Measurements from ENCODE around the gene ALDH16A1.

ALDH16A1 gene

GRCh38 chr19:49489601-49490167, 36.7 kb downstream of the ALDH16A1 start:
- no peak for DNase-seq

DNA sequence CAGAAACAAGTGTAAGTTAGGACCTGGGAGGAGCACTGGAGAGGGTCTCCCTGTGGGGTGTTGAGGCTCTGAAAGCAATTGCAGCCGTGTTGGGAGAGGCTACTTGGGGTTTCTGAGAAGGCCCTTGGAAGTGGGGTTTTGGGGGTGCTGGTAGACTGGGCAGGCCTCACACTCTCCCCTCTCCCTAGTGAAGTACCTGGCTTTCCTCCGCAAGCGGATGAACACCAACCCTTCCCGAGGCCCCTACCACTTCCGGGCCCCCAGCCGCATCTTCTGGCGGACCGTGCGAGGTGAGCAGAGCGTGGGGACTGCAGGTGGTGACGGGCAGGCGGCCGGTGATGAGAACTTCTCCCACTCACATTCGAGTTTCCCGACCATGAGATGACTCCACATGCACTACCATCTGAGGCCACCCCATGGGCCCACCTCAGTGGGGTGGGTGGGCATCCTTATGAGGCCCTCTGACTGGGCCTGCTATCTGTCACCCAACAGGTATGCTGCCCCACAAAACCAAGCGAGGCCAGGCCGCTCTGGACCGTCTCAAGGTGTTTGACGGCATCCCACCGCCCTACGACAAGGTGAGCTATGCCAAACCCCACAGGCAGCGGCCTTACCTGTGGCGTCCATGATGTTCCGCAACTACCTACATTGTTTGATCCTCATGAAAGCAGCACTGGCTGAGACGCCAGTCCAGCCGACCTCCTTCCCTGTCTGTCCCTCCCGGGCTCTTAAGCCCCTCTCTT, 37.4 kb downstream of the ALDH16A1 start:
- no peak for DNase-seq

DNA sequence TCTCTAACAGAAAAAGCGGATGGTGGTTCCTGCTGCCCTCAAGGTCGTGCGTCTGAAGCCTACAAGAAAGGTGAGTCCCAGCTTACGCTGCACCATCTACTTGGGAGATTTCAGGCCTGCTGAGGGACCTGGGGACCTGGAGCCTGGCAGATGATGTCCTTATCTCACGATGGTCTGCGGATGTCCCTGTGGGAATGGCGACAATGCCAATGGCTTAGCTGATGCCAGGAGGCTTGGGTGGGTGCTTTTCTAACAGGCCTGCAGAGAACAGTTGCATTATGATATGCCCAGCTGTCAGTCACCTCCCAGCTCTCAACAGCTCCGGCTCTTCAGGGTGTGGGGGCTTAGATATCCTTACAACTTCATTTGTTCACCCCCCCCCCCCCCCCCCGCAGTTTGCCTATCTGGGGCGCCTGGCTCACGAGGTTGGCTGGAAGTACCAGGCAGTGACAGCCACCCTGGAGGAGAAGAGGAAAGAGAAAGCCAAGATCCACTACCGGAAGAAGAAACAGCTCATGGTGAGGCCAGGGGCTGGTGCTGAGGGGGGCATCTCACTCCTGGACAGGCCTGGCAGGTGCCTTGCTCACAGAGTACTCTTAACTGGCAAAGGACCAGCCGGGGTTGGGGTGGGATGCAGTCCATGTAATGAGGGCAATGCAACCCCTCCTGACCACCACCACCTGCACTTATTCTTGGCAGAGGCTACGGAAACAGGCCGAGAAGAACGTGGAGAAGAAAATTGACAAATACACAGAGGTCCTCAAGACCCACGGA, 38.2 kb downstream of the ALDH16A1 start:
- DNase-seq = no peak

DNA sequence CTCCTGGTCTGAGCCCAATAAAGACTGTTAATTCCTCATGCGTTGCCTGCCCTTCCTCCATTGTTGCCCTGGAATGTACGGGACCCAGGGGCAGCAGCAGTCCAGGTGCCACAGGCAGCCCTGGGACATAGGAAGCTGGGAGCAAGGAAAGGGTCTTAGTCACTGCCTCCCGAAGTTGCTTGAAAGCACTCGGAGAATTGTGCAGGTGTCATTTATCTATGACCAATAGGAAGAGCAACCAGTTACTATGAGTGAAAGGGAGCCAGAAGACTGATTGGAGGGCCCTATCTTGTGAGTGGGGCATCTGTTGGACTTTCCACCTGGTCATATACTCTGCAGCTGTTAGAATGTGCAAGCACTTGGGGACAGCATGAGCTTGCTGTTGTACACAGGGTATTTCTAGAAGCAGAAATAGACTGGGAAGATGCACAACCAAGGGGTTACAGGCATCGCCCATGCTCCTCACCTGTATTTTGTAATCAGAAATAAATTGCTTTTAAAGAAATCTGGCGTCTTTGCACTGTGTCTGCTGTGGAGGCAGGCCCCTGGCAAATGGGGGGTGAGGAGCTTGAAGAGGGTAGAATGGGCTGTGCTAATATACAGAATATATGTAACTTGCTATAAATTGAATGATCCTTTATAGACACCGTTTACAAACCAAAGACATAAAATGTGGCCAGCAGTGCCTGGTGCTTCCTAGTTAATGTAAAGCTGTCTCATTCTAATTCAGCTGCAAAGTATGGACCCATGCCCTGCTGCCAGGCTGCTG, 39.0 kb downstream of the ALDH16A1 start:
- no peak for DNase-seq

DNA sequence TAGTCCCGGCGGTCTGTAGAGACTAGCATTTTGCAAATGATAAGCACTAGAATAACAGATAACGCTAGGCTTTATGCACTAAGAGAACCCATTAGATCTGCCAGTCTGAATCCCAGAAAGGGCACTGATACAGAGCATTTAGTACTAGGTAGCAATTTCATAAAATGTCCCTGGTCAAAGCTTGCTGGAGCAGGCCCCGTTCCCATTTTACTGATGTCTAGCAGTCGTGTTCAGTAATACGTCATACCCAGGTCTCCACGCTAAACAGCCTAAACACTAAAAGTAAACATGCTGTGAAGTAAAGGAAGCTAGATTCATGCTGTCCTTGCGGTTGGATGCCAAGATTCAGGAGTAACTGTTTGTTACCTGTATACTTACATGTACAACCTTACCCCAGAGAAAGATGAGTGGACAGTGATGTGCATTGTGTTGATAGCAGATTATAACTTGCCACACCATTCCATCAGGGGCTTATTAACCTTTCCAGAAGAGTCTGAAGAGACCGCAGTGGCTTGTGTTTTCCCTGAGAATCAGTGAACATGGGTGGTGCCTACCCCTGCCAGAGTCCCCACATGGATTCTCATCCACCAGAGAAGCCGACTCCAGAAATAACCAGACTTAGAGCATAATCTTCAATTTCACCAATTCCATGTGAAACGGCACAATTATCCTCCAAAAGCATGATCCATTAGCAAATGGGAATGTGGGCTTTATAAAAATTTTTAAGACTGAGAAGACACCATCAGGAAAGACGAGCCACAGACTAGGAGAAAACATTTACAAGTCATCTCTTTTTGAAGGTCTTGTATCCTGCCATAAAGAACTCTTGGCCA, 39.8 kb downstream of the ALDH16A1 start:
- no peak for DNase-seq

DNA sequence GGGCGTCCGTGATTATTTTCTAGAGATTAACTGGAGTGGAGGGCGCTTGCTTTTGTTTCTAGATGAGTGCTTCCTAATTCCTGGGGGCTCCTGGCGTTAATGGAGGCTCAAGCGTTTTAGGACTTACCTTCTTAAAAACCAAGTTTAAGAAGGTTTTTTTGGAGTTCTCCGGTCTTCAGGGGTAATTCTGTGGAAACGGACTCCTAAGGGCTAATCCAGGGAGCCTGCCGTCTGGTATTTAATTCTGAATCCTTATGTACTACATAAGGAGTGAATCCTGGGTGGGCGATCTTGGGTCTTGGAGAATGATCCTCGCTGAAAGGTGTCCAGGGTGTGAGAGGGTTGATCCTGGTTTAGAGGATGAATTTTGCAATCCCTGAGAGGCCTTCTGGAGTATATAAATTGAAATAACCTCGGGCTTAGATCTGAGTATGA, 43.6 kb downstream of the ALDH16A1 start:
- no peak for DNase-seq

GRCh38 chr19:49497047-49497788, 44.2 kb downstream of the ALDH16A1 start:
- DNase-seq = peak; percentile 42 to 58 (median 46)

GRCh38 chr19:49497789-49498103, 44.7 kb downstream of the ALDH16A1 start:
- no peak for DNase-seq

- no peak for DNase-seq
Observed at GRCh38 chr19:49498475-49498874, 45.5 kb downstream of the ALDH16A1 start.

DNA sequence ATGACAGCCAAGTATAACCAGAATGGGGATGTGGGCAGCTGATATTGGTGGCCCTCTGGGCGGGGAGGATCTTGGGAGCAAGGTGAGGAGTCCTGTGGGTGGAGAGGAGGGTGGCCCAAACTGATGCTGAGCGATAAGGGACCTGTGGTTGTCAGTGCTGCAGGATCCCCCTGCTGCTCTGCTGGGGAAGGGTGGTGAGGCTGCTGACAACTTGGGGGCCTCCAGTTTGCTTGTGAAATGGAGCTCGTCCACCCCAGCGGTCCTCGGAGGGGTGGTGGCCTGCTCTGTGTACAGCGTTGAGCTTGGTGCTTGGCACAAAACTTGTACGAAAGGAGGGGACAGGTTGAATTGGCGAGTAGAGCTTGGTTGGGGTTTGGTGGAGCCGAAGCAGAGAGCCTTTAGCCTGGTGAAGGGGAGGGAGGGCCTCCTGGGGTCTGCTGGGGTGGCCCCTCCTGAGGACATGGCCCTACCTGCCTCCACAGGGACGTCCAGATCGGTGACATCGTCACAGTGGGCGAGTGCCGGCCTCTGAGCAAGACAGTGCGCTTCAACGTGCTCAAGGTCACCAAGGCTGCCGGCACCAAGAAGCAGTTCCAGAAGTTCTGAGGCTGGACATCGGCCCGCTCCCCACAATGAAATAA, 46.1 kb downstream of the ALDH16A1 start:
- no peak for DNase-seq

GRCh38 chr19:49502866-49503581, 50.0 kb downstream of the ALDH16A1 start:
- DNase-seq = no peak

DNA sequence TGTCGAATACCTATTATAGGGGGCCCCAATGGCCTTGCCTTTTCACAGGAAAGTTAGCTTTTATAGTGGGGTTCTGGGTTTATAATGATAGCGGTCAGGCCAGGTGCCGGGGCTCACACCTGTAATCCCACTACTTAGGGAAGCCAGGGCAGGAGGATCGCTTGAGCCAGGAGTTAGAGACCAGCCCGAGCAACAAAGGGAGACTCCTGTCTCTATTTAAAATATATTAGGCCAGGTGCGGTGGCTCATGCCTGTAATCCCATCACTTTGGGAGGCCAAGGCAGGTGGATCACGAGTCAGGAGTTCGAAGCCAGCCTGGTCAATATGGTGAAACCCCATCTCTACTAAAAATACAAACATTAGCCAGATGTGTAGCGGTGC, 50.5 kb downstream of the ALDH16A1 start:
- DNase-seq = no peak

GRCh38 chr19:49506575-49507105, 53.6 kb downstream of the ALDH16A1 start:
- peak; percentile 47 to 70 (median 53) for DNase-seq

DNA sequence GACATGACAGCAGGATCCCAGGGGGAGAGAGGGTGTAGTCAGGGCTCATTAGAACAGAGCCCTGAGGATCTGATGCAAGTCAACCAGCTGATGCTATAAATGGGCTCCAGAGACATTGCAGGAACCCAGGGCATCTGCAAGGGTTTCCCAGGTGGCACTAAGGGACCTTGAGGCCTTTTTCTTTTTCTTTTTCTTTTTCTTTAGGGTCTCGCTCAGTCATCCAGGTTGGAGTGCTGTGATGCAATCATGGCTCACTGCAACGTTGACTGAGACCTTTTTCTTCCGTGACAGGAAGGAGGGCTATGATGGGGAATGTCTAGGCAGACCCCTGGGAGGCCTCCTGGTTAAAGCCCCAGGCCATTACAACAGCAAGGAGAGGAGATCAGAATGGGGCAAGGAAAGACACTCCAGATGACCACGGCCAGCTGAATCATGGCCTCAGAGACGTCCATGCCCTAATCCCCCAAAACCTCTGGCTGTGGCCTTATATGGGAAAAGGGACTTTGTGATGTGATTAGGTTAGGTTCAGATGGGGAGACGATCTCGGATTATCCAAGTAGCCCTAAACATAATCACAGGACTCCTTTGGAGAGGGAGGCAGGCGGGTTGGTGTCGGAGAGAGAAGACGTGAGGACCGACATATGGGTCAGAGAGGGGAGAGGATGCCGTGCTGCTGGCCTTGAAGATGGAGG, 54.9 kb downstream of the ALDH16A1 start:
- DNase-seq = no peak

GRCh38 chr19:49512970-49513745, 60.1 kb downstream of the ALDH16A1 start:
- peak in 1 of 4 experiments; percentile 22 for DNase-seq

DNA sequence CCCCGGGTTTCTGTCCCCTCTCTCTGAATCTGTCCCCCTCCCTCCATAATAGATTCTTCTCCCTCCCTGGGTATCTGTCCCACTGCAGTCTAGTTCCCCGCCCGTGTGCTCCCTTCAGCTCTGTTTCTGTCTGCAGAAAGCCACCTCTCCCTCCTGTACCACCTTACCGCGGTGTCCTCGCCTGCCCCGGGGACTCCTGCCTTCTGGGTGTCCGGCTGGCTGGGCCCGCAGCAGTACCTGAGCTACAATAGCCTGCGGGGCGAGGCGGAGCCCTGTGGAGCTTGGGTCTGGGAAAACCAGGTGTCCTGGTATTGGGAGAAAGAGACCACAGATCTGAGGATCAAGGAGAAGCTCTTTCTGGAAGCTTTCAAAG, 60.7 kb downstream of the ALDH16A1 start:
- no peak for DNase-seq

- DNase-seq = no peak
Observed at GRCh38 chr19:49514151-49514550, 61.1 kb downstream of the ALDH16A1 start.

- DNase-seq = no peak
Observed at GRCh38 chr19:49515767-49516166, 62.7 kb downstream of the ALDH16A1 start.

- no peak for DNase-seq
Observed at GRCh38 chr19:49518033-49518432, 65.0 kb downstream of the ALDH16A1 start.

All from activated naive CD4-positive, alpha-beta T cell (primary cell).